Peyer's patch (tissue), 4 donors: ENCODE data around the gene HVCN1. TPM values are rescaled to one million over a fixed set of nuclear protein-coding genes. Genes with fewer than 3 reads are reported as not detected.

ENCODE experiments used
- DNase-seq, 3 donors: peaks; one replicate each; pipeline ENCODE4 v3.0.0-alpha.2; 2017 to 2019
- H3K27ac ChIP-seq, 4 donors: fragments of 200-600 bp; sonication (generic); one replicate each; pipeline ENCODE4 v1.5.1; 2016 to 2019
- H3K27me3 ChIP-seq, 2 donors: fragments of 200-600 bp; sonication (generic); one replicate each; pipeline ENCODE4 v1.5.1; 2019
- H3K36me3 ChIP-seq, 3 donors: fragments of 200-600 bp; sonication (generic); one replicate each; pipeline ENCODE4 v1.5.1; 2016 to 2019
- H3K4me1 ChIP-seq, 4 donors: fragments of 200-600 bp; sonication (generic); one replicate each; pipeline ENCODE4 v1.5.1; 2016 to 2019
- H3K4me3 ChIP-seq, 4 donors: fragments of 200-600 bp; sonication (generic); 1 replicate in 3 of 4; 2 replicates in 1 of 4; pipeline ENCODE4 v1.5.1; 2016 to 2019; ENCODE audit warnings: mild to moderate bottlenecking in 1 of 4
- H3K9me3 ChIP-seq, 4 donors: fragments of 200-600 bp; sonication (generic); one replicate each; pipeline ENCODE4 v1.5.1; 2016 to 2019; ENCODE audit warnings: mild to moderate bottlenecking in 1 of 4
- POLR2A ChIP-seq, 2 donors: fragments of 450-650 bp; IDR thresholded peaks; one replicate each; pipeline ENCODE4 v1.5.1; 2017; ENCODE audit warnings: antibody characterized with exemption in 2 of 2, mild to moderate bottlenecking in 2 of 2, moderate library complexity in 2 of 2
- total RNA-seq, 4 donors: library from RNA; depleted of rRNA; stranded (reverse); fragments of >200 nt; gene quantifications; one replicate each; pipeline ENCODE4 v1.1.0, GENCODE V29; 2016
- TF ChIP-seq, protein P1 (sequence below), 6 experiments: fragments of 450-650 bp in 4 of 6; fragments of 200-600 bp in 2 of 6; sonication (generic) in 1 of 6; IDR thresholded peaks; one replicate each; pipeline ENCODE4 v1.5.1; 2017 to 2019; ENCODE audit warnings: antibody characterized with exemption in 6 of 6, mild to moderate bottlenecking in 3 of 6, moderate library complexity in 1 of 6

HVCN1 gene
- total RNA-seq, 4 donors from 2014 or later: 2.6 to 16.5 (median 4.7) TPM

GRCh38 chr12:110708917-110709316 is 20.0 kb upstream of the HVCN1 start:
- Histone ChIP-seq H3K4me1 (no peaks in the 10 kb centered on the region), H3K9me3 (no peaks in the 10 kb centered on the region), H3K4me3 (no peak overlapping the region), H3K27me3 (no peaks in the 10 kb centered on the region), H3K36me3 (no peaks in the 10 kb centered on the region), H3K27ac (no peak overlapping the region)
- no peak for TF ChIP-seq POLR2A (IDR thresholded peaks at IDR 0.05)
- TF ChIP-seq, protein P1, sequence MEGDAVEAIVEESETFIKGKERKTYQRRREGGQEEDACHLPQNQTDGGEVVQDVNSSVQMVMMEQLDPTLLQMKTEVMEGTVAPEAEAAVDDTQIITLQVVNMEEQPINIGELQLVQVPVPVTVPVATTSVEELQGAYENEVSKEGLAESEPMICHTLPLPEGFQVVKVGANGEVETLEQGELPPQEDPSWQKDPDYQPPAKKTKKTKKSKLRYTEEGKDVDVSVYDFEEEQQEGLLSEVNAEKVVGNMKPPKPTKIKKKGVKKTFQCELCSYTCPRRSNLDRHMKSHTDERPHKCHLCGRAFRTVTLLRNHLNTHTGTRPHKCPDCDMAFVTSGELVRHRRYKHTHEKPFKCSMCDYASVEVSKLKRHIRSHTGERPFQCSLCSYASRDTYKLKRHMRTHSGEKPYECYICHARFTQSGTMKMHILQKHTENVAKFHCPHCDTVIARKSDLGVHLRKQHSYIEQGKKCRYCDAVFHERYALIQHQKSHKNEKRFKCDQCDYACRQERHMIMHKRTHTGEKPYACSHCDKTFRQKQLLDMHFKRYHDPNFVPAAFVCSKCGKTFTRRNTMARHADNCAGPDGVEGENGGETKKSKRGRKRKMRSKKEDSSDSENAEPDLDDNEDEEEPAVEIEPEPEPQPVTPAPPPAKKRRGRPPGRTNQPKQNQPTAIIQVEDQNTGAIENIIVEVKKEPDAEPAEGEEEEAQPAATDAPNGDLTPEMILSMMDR (IDR thresholded peaks at IDR 0.05): no peak
- no peak for DNase-seq

GRCh38 chr12:110705309-110705708 is 16.4 kb upstream of the HVCN1 start:
- no peaks in the 10 kb centered on the region for H3K9me3 ChIP-seq
- H3K27me3 ChIP-seq: no peaks in the 10 kb centered on the region
- peak in 1 of 3 donors; percentile 31 for DNase-seq
- no peaks in the 10 kb centered on the region for H3K36me3 ChIP-seq
- H3K4me3 ChIP-seq: no peak overlapping the region
- no peaks in the 10 kb centered on the region for H3K4me1 ChIP-seq
- TF ChIP-seq, protein P1 (IDR thresholded peaks at IDR 0.05): no peak
- no peak for TF ChIP-seq POLR2A (IDR thresholded peaks at IDR 0.05)
- no peak overlapping the region for H3K27ac ChIP-seq

GRCh38 chr12:110704750-110705149 is 15.8 kb upstream of the HVCN1 start:
- Histone ChIP-seq H3K27ac (no peak overlapping the region), H3K9me3 (no peaks in the 10 kb centered on the region), H3K27me3 (no peaks in the 10 kb centered on the region), H3K36me3 (no peaks in the 10 kb centered on the region), H3K4me3 (no peak overlapping the region), H3K4me1 (no peaks in the 10 kb centered on the region)
- peak in 1 of 3 donors; percentile 50 for DNase-seq
- TF ChIP-seq, protein P1 (IDR thresholded peaks at IDR 0.05): peak in 4 of 6 experiments; percentile 21 to 56 (median 54)
- TF ChIP-seq POLR2A (IDR thresholded peaks at IDR 0.05): no peak

DNA sequence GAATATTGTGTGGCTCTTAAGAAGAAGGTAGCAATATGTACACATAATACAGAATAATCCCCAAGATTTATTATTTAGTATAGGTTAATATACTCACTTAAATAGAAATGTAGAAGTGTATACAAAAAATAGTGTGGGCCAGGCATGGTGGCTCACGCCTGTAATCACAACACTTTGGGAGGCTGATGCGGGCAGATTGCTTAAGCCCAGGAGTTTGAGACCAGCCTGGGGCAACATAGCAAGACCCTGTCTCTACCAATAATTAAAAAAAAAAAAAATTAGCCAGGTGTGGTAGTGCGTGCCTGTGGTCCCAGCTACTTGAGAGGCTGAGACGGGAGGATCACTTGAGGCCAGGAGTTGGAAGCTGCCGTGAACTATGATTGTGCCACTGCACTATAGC is 15.3 kb upstream of the HVCN1 start:
- no peaks in the 10 kb centered on the region for H3K27me3 ChIP-seq
- H3K4me3 ChIP-seq: no peak overlapping the region
- peak in 1 of 3 donors; percentile 19 for DNase-seq
- H3K36me3 ChIP-seq: no peaks in the 10 kb centered on the region
- H3K9me3 ChIP-seq: no peaks in the 10 kb centered on the region
- H3K27ac ChIP-seq: no peak overlapping the region
- no peaks in the 10 kb centered on the region for H3K4me1 ChIP-seq
- no peak for TF ChIP-seq POLR2A (IDR thresholded peaks at IDR 0.05)
- TF ChIP-seq, protein P1 (IDR thresholded peaks at IDR 0.05): no peak

- no peak overlapping the region for H3K4me3 ChIP-seq
- peaks cover 0 to 11% (median 1%) of the 10 kb centered on the region in 4 donors for H3K4me1 ChIP-seq
- TF ChIP-seq POLR2A (IDR thresholded peaks at IDR 0.05): no peak
- TF ChIP-seq, protein P1 (IDR thresholded peaks at IDR 0.05): no peak
- H3K36me3 ChIP-seq: no peaks in the 10 kb centered on the region
- H3K9me3 ChIP-seq: no peaks in the 10 kb centered on the region
- H3K27ac ChIP-seq: no peak overlapping the region
- DNase-seq: peak in 1 of 3 donors; percentile 37
- no peaks in the 10 kb centered on the region for H3K27me3 ChIP-seq
Measured at GRCh38 chr12:110702081-110702480, 13.2 kb upstream of the HVCN1 start.
